HEK293 (cell line): ENCODE measurements around the gene CD2AP.
A peak's percentile ranks its signal among the peaks of the same experiment; 100 is the strongest.

ENCODE experiments used
- CTCF ChIA-PET: fragments of 350-600 bp; formaldehyde crosslinking; extraction: SDS; loops from one replicate; lab custom pipeline; 2021; ENCODE audit warnings: antibody characterized with exemption; lab: Yijun Ruan, JAX
- POLR2A ChIA-PET: fragments of 300-600 bp; formaldehyde crosslinking; extraction: SDS; loops from one replicate; lab custom pipeline; 2020; ENCODE audit warnings: antibody characterized with exemption, inconsistent platforms; lab: Yijun Ruan, JAX
- H3K27ac ChIP-seq: fragments of 200-500 bp; sonication (Bioruptor generic); 2 replicates; pipeline ENCODE4 v1.5.1; 2014; ENCODE audit warnings: low read depth, low read length, control low read depth, inconsistent platforms; ENCODE audit errors: extremely low read depth
- H3K36me3 ChIP-seq, 2 experiments: fragments of 200-500 bp in 1 of 2; sonication (Bioruptor generic) in 1 of 2; 1 replicate in 1 of 2; 2 replicates in 1 of 2; pipeline ENCODE4 v1.5.1; 2014 to 2017; ENCODE audit warnings: inconsistent platforms in 2 of 2, low read length in 2 of 2; ENCODE audit not compliant: control insufficient read depth in 2 of 2, insufficient read depth in 1 of 2
- H3K4me1 ChIP-seq: fragments of 200-500 bp; sonication (Bioruptor generic); 2 replicates; pipeline ENCODE4 v1.5.1; 2014; ENCODE audit warnings: mild to moderate bottlenecking, low read length, inconsistent platforms; ENCODE audit not compliant: control insufficient read depth, insufficient read depth
- H3K4me3 ChIP-seq: 2 replicates; pipeline ENCODE4 v1.5.1; 2011; ENCODE audit warnings: low read depth, mild to moderate bottlenecking, control low read depth, low read length, moderate library complexity
- H3K9me3 ChIP-seq: fragments of 200-500 bp; sonication (Bioruptor generic); 2 replicates; pipeline ENCODE4 v1.5.1; 2014; ENCODE audit warnings: low read depth, low read length, inconsistent platforms; ENCODE audit not compliant: control insufficient read depth, insufficient read depth
- BCL11B ChIP-seq: fragments of 450-650 bp; formaldehyde crosslinking; IDR thresholded peaks from 2 replicates; pipeline ENCODE4 v1.5.1; 2016; ENCODE audit warnings: low read depth, missing biosample characterization, missing genetic modification characterization
- PRDM1 ChIP-seq: fragments of 450-650 bp; formaldehyde crosslinking; IDR thresholded peaks from 2 replicates; pipeline ENCODE4; 2016; ENCODE audit warnings: missing biosample characterization, missing genetic modification characterization
- SETDB1 ChIP-seq: IDR thresholded peaks from one replicate; pipeline ENCODE4 v1.6.1; 2017; ENCODE audit warnings: mild to moderate bottlenecking, low read length, moderate library complexity, mixed read lengths; ENCODE audit not compliant: insufficient read length
- ZBTB21 ChIP-seq: fragments of 450-650 bp; formaldehyde crosslinking; IDR thresholded peaks from 2 replicates; pipeline ENCODE4 v1.5.1; 2017; ENCODE audit warnings: missing biosample characterization, missing genetic modification characterization
- ZBTB8A ChIP-seq: fragments of 450-650 bp; formaldehyde crosslinking; IDR thresholded peaks from 2 replicates; pipeline ENCODE4 v1.5.1; 2016; ENCODE audit warnings: missing biosample characterization, missing genetic modification characterization
- ZFP37 ChIP-seq: fragments of 450-650 bp; formaldehyde crosslinking; IDR thresholded peaks from 2 replicates; pipeline ENCODE4 v1.5.1; 2016; ENCODE audit warnings: missing biosample characterization, missing genetic modification characterization
- ZNF292 ChIP-seq: fragments of 450-650 bp; formaldehyde crosslinking; IDR thresholded peaks from 2 replicates; pipeline ENCODE4 v1.5.1; 2016; ENCODE audit warnings: low read depth, missing biosample characterization, missing genetic modification characterization, borderline replicate concordance
- ZNF354C ChIP-seq: fragments of 450-650 bp; formaldehyde crosslinking; IDR thresholded peaks from 2 replicates; pipeline ENCODE4 v1.5.1; 2016; ENCODE audit warnings: missing biosample characterization, missing genetic modification characterization, low read depth, borderline replicate concordance
- ZNF426 ChIP-seq: fragments of 450-650 bp; formaldehyde crosslinking; IDR thresholded peaks from 2 replicates; pipeline ENCODE4 v1.5.1; 2017; ENCODE audit warnings: missing biosample characterization, missing genetic modification characterization, mild to moderate bottlenecking, inconsistent platforms, moderate library complexity
- ZNF529 ChIP-seq: fragments of 450-650 bp; formaldehyde crosslinking; IDR thresholded peaks from 2 replicates; pipeline ENCODE4 v1.5.1; 2017; ENCODE audit warnings: missing genetic modification characterization, missing biosample characterization; ENCODE audit not compliant: insufficient replicate concordance
- ZNF558 ChIP-seq: fragments of 450-650 bp; formaldehyde crosslinking; IDR thresholded peaks from 2 replicates; pipeline ENCODE4 v1.5.1; 2016; ENCODE audit warnings: missing biosample characterization, missing genetic modification characterization
- ZNF670 ChIP-seq: fragments of 450-650 bp; formaldehyde crosslinking; IDR thresholded peaks from 2 replicates; pipeline ENCODE4 v1.5.1; 2016; ENCODE audit warnings: missing biosample characterization, missing genetic modification characterization, low read depth
- ZNF677 ChIP-seq: fragments of 450-650 bp; IDR thresholded peaks from 2 replicates; pipeline ENCODE4 v1.5.0; 2018; ENCODE audit warnings: missing biosample characterization, mild to moderate bottlenecking, missing genetic modification characterization, moderate library complexity
- ZNF776 ChIP-seq: fragments of 450-650 bp; formaldehyde crosslinking; IDR thresholded peaks from 2 replicates; pipeline ENCODE4 v1.5.0; 2017; ENCODE audit warnings: missing biosample characterization, missing genetic modification characterization, borderline replicate concordance
- ZNF785 ChIP-seq: fragments of 450-650 bp; formaldehyde crosslinking; IDR thresholded peaks from 2 replicates; pipeline ENCODE4 v1.5.1; 2016; ENCODE audit warnings: missing biosample characterization, missing genetic modification characterization
- TF ChIP-seq, protein P1 (sequence below): fragments of 450-650 bp; formaldehyde crosslinking; IDR thresholded peaks from 2 replicates; pipeline ENCODE4 v1.5.1; 2017; ENCODE audit warnings: missing biosample characterization, missing genetic modification characterization

Gene CD2AP

DNA sequence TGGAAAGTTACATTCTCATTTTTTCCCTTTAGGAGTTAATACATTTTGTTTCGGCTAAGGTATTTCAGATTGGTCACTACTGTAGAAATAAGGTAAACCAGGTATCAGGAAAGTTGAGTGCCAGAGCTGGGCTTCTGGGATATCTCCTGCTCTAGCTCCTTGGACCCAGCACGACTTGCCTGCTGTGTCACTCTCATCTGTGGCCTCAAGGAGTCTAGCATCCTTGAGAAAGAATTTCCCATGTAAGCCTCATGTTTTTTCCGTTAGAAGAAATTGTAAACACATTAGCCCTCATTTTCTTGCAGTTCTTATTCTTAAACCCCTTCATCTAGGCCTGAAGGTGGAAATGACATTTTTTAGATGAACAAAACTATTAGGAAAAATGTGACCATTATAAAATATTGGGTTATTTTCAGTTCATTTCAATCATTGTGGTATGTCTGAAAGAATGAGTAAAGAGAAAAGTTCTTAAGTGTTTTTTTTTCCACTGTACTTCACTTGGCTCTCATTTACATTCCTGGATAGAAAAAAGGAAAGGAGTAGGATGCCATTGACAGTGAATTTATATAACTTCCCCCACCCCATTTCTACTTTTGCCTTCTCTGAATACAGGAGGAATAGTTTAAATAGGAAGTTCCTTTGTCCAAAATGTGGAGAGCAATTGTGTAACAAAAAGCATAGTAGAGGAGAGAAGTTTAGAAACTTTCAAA is 46.7 kb downstream of the CD2AP start:
- no peak overlapping the region for H3K4me3 ChIP-seq
- no peaks in the 10 kb centered on the region for H3K9me3 ChIP-seq
- ChIA-PET CTCF (no interaction called here), POLR2A (interaction anchor here (0.8 kb wide), 1 partner anchor 46 kb away, joined by 4 read pairs; no protein-coding TSS in a partner anchor)
- TF ChIP-seq ZNF292 (tag by site-specific recombination): no peak
- TF ChIP-seq ZBTB8A: no peak
- peaks cover 0 to 7% of the 10 kb centered on the region in 2 experiments; a peak in 1 of 3 replicates for H3K36me3 ChIP-seq
- no peak overlapping the region for H3K27ac ChIP-seq
- no peaks in the 10 kb centered on the region for H3K4me1 ChIP-seq

DNA sequence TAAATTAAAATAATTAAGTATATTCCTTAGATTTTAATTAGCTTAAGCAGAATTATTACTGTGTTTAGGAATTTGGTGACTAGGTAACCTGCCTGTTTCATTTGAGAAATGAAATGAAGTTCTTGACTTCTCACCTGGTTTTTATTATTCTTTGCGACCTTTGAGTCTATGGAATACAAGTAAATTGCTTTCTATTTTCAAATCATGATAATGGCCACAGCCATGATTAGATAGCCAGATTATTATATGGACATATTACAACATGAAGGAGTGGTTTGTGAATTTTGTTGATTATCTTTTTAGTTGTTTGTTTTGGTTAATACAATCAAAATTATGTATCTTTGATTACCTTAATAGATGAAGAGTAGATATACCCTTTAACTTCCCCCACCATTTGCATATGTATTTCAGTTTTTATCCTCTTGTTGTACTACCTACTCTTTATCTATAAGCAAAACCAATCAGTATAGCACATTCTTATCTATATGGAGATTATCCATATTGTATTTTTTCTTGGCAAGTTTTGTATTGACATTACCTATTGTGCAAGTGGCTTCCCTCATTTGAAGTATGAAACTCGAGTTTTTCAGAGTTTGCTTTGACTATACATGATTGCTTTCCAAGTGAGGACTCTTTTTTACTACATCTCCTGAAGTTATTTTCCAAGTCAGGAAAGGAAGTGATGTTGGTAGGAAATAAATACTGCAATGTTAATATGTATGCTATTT is 47.9 kb downstream of the CD2AP start:
- Histone ChIP-seq H3K4me3 (no peak overlapping the region), H3K27ac (no peak overlapping the region), H3K9me3 (no peaks in the 10 kb centered on the region), H3K36me3 (peaks cover 0 to 7% of the 10 kb centered on the region in 2 experiments; a peak in 1 of 3 replicates), H3K4me1 (0 out of 2 replicates have a peak, but pooled peaks cover 3% of the 10 kb centered on the region)
- CTCF ChIA-PET: no interaction called here
- POLR2A ChIA-PET: interaction anchor here (0.8 kb wide), 1 partner anchor 48 kb away, joined by 3 read pairs; the partner anchor contains the start of gene CD2AP
- TF ChIP-seq, protein P1, sequence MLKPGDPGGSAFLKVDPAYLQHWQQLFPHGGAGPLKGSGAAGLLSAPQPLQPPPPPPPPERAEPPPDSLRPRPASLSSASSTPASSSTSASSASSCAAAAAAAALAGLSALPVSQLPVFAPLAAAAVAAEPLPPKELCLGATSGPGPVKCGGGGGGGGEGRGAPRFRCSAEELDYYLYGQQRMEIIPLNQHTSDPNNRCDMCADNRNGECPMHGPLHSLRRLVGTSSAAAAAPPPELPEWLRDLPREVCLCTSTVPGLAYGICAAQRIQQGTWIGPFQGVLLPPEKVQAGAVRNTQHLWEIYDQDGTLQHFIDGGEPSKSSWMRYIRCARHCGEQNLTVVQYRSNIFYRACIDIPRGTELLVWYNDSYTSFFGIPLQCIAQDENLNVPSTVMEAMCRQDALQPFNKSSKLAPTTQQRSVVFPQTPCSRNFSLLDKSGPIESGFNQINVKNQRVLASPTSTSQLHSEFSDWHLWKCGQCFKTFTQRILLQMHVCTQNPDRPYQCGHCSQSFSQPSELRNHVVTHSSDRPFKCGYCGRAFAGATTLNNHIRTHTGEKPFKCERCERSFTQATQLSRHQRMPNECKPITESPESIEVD (tag by site-specific recombination): peak; percentile 31; the same call in 1 of the 2 replicates
- TF ChIP-seq ZNF677: no peak

DNA sequence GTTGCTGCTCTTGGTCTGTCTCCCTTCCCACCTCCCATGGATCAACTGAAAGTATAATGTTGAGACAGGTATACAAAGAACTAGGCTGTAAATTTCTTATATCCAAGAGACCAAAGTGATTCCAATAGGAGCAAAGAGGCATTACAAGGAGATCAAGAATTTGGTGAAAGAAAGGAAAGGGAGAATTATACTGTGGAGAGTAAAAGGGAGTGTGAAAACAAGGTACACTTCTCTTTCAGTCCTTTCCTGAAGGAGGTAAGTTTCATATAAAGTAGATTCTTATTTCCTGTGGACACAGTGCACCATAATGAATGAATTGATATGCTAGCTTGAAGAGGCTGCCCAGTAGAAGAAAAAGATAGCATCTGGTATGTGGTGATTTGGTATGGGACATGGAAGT is 49.7 kb downstream of the CD2AP start:
- TF ChIP-seq ZNF558 (tag by site-specific recombination) (no peak), ZNF426 (no peak), SETDB1 (peak; percentile 51), ZNF670 (tag by site-specific recombination) (no peak), ZNF785 (tag by site-specific recombination) (no peak), ZBTB21 (tag by site-specific recombination) (no peak), PRDM1 (tag by site-specific recombination) (peak; percentile 58; the same call in 1 of the 2 replicates), ZNF529 (tag by site-specific recombination) (no peak), BCL11B (tag by site-specific recombination) (no peak), ZNF354C (no peak), ZNF776 (no peak), ZFP37 (no peak)
- POLR2A ChIA-PET: no interaction called here

More for the DNA sequence above, 49.7 kb downstream of the CD2AP start:
- Histone ChIP-seq H3K9me3 (no peaks in the 10 kb centered on the region), H3K27ac (no peak overlapping the region), H3K4me1 (0 out of 2 replicates have a peak, but pooled peaks cover 3% of the 10 kb centered on the region), H3K36me3 (peaks cover 0 to 7% of the 10 kb centered on the region in 2 experiments; a peak in 1 of 3 replicates), H3K4me3 (no peak overlapping the region)
- CTCF ChIA-PET: no interaction called here
